WTC11 (cell line): ENCODE data around the gene PDGFRB. TPM values are rescaled to one million over a fixed set of nuclear protein-coding genes. Genes with fewer than 3 reads are reported as not detected.

Source experiments
- NR3C1 ChIP-seq: sonication (generic); formaldehyde crosslinking; conservative IDR thresholded peaks from 2 replicates; pipeline ENCODE4 v1.8.1; 2023; ENCODE audit warnings: low read depth, mild to moderate bottlenecking, missing genetic modification reagents
- total RNA-seq: library from RNA; stranded (reverse); gene quantifications from 3 replicates; pipeline ENCODE4 v1.2.3, GENCODE V29; 2021

PDGFRB gene
- total RNA-seq, 1 experiment from 2014 or later, result 5.1 TPM

GRCh38 chr5:150064681-150065220, 90.9 kb downstream of the PDGFRB start (continued):
- TF ChIP-seq NR3C1 (CRISPR knock-in tag), result no peak

Other genes starting within 250 kb of the PDGFRB start
- not detected in 3 replicates for gene PDE6A, start 211.1 kb downstream of the PDGFRB start, total RNA-seq
- 10.8 to 11.1 TPM (median 11.1 TPM) in 3 replicates for gene SLC26A2, start 195.1 kb downstream of the PDGFRB start, total RNA-seq
- 2.1 to 3.2 TPM (median 2.8 TPM) in 3 replicates for gene TIGD6, start 155.2 kb downstream of the PDGFRB start, total RNA-seq
- 27.8 to 31.6 TPM (median 31.4 TPM) in 3 replicates for gene HMGXB3, start 155.1 kb downstream of the PDGFRB start, total RNA-seq
- 0.07 to 0.20 TPM (median 0.14 TPM) in 3 replicates for gene CSF1R, start 69.3 kb downstream of the PDGFRB start, total RNA-seq
- 0.09 to 0.14 TPM (median 0.13 TPM) in 3 replicates for gene CDX1, start 10.9 kb upstream of the PDGFRB start, total RNA-seq
- 0.04 TPM in 1 of 3 replicates, not detected in the others for gene SLC6A7, start 34.2 kb upstream of the PDGFRB start, total RNA-seq
- 0.13 to 0.16 TPM (median 0.14 TPM) in 3 replicates for gene CAMK2A, start 133.9 kb upstream of the PDGFRB start, total RNA-seq
- 5.9 to 6.9 TPM (median 6.6 TPM) in 3 replicates for gene ARSI, start 147.1 kb upstream of the PDGFRB start, total RNA-seq
- 130 to 174 TPM (median 133 TPM) in 3 replicates for gene TCOF1, start 201.9 kb upstream of the PDGFRB start, total RNA-seq